Esophagus (tissue), 2 donors: ENCODE results near the gene NDUFC1. TPM values are rescaled to one million over a fixed set of nuclear protein-coding genes. Genes with fewer than 3 reads are reported as not detected.

ENCODE experiments used
- H3K27ac ChIP-seq, 2 donors: one replicate each; pipeline ENCODE4 v1.5.1; 2013; ENCODE audit warnings: low read depth in 2 of 2, mild to moderate bottlenecking in 2 of 2, inconsistent platforms in 1 of 2, low read length in 1 of 2, moderate library complexity in 1 of 2
- H3K27me3 ChIP-seq, 2 donors: one replicate each; pipeline ENCODE4 v1.6.1; 2013; ENCODE audit warnings: low read length in 2 of 2, control low read depth in 1 of 2, mild to moderate bottlenecking in 1 of 2; ENCODE audit not compliant: insufficient read depth in 2 of 2, control insufficient read depth in 1 of 2
- H3K36me3 ChIP-seq, 2 donors: one replicate each; pipeline ENCODE4 v1.6.1; 2013; ENCODE audit warnings: low read length in 1 of 2; ENCODE audit not compliant: control insufficient read depth in 2 of 2, insufficient read depth in 2 of 2
- H3K4me1 ChIP-seq, 2 donors: one replicate each; pipeline ENCODE4 v1.6.1; 2013; ENCODE audit warnings: low read length in 1 of 2; ENCODE audit not compliant: control insufficient read depth in 2 of 2, insufficient read depth in 2 of 2
- H3K4me3 ChIP-seq, 2 donors: one replicate each; pipeline ENCODE4 v1.5.1; 2013; ENCODE audit warnings: low read length in 2 of 2, mild to moderate bottlenecking in 2 of 2, low read depth in 1 of 2, moderate library complexity in 1 of 2
- H3K9me3 ChIP-seq, 2 donors: one replicate each; pipeline ENCODE4 v1.6.1; 2013; ENCODE audit warnings: mild to moderate bottlenecking in 2 of 2, low read depth in 1 of 2, low read length in 1 of 2, moderate library complexity in 1 of 2; ENCODE audit not compliant: control insufficient read depth in 2 of 2, insufficient read depth in 1 of 2
- WGBS, 2 donors: extraction: QIAGEN DNeasy Blood & Tissue Kit; methylation state at CpG; one replicate each; pipeline ENCODE4 v1.1.7; 2013; 5-methylcytosine and 5-hydroxymethylcytosine counted together
- polyA plus RNA-seq, 2 donors: library from polyadenylated mRNA; stranded (reverse); fragments of 200-250 nt; gene quantifications; one replicate each; pipeline ENCODE4 v1.2.3, GENCODE V29; 2013
- donor health status: healthy with polysubstance abuse.
- donor health status: Bipolar disorder and iron deficiency.

Gene NDUFC1
- polyA plus RNA-seq, 2 donors = 79.0 to 102 TPM

GRCh38 chr4:139300431-139301112 lies 1.7 kb downstream of the NDUFC1 start:
- H3K9me3 ChIP-seq = no peaks in the 10 kb centered on the region
- no peaks in the 10 kb centered on the region for H3K4me1 ChIP-seq
- H3K27me3 ChIP-seq = no peaks in the 10 kb centered on the region
- 5 to 6% methylated on average over 16 of the region's 16 CpGs for WGBS, 2 donors
- peak overlapping the region; percentile 87 to 97 for H3K27ac ChIP-seq
- H3K36me3 ChIP-seq = no peaks in the 10 kb centered on the region
- peak overlapping the region; percentile 91 for H3K4me3 ChIP-seq

GRCh38 chr4:139299536-139299935 lies 2.7 kb downstream of the NDUFC1 start:
- H3K27ac ChIP-seq = no peak overlapping the region
- H3K27me3 ChIP-seq = no peaks in the 10 kb centered on the region
- H3K4me3 ChIP-seq = peak overlapping the region in 1 of 2 donors; percentile 22
- H3K9me3 ChIP-seq = no peaks in the 10 kb centered on the region
- H3K4me1 ChIP-seq = no peaks in the 10 kb centered on the region
- WGBS, 2 donors = 30 to 45% methylated on average over 1 of the region's 1 CpG
- no peaks in the 10 kb centered on the region for H3K36me3 ChIP-seq

- Histone ChIP-seq H3K27ac (no peak overlapping the region), H3K36me3 (no peaks in the 10 kb centered on the region), H3K4me1 (no peaks in the 10 kb centered on the region), H3K9me3 (no peaks in the 10 kb centered on the region), H3K4me3 (no peak overlapping the region), H3K27me3 (no peaks in the 10 kb centered on the region)
- WGBS, 2 donors = 47 to 60% methylated on average over 2 of the region's 2 CpGs
Measured at GRCh38 chr4:139297001-139297410, 5.3 kb downstream of the NDUFC1 start.

GRCh38 chr4:139295942-139296299 lies 6.4 kb downstream of the NDUFC1 start:
- no peaks in the 10 kb centered on the region for H3K9me3 ChIP-seq
- peak overlapping the region in 1 of 2 donors; percentile 22 for H3K27ac ChIP-seq
- WGBS, 2 donors = 6 to 9% methylated on average over 6 of the region's 6 CpGs
- peak overlapping the region in 1 of 2 donors; percentile 81 for H3K4me3 ChIP-seq
- H3K27me3 ChIP-seq = no peaks in the 10 kb centered on the region
- no peaks in the 10 kb centered on the region for H3K36me3 ChIP-seq
- H3K4me1 ChIP-seq = no peaks in the 10 kb centered on the region

- peak overlapping the region; percentile 81 to 82 for H3K4me3 ChIP-seq
- H3K27me3 ChIP-seq = no peaks in the 10 kb centered on the region
- peak overlapping the region; percentile 76 to 84 for H3K27ac ChIP-seq
- 1% methylated on average over 51 of the region's 51 CpGs for WGBS, 2 donors
- no peaks in the 10 kb centered on the region for H3K9me3 ChIP-seq
- peaks cover 0 to 2% of the 10 kb centered on the region in 2 donors for H3K36me3 ChIP-seq
- H3K4me1 ChIP-seq = no peaks in the 10 kb centered on the region
Measured at GRCh38 chr4:139295206-139295941, 6.9 kb downstream of the NDUFC1 start.

GRCh38 chr4:139286186-139286698 lies 16.0 kb downstream of the NDUFC1 start:
- H3K27ac ChIP-seq = no peak overlapping the region
- peaks cover 0 to 2% of the 10 kb centered on the region in 2 donors for H3K36me3 ChIP-seq
- no peaks in the 10 kb centered on the region for H3K9me3 ChIP-seq
- WGBS, 2 donors = 98% methylated on average over 7 of the region's 7 CpGs
- H3K27me3 ChIP-seq = no peaks in the 10 kb centered on the region
- H3K4me1 ChIP-seq = no peaks in the 10 kb centered on the region
- no peak overlapping the region for H3K4me3 ChIP-seq

- Histone ChIP-seq H3K9me3 (no peaks in the 10 kb centered on the region), H3K27ac (no peak overlapping the region), H3K4me1 (peaks cover 4 to 5% of the 10 kb centered on the region in 2 donors), H3K27me3 (no peaks in the 10 kb centered on the region), H3K4me3 (no peak overlapping the region), H3K36me3 (no peaks in the 10 kb centered on the region)
Measured at GRCh38 chr4:139282721-139283075, 19.6 kb downstream of the NDUFC1 start.

GRCh38 chr4:139282065-139282720 lies 20.1 kb downstream of the NDUFC1 start:
- H3K4me1 ChIP-seq = peaks cover 4 to 5% of the 10 kb centered on the region in 2 donors
- H3K27me3 ChIP-seq = no peaks in the 10 kb centered on the region
- H3K9me3 ChIP-seq = no peaks in the 10 kb centered on the region
- H3K36me3 ChIP-seq = no peaks in the 10 kb centered on the region
- WGBS, 2 donors = 74 to 76% methylated on average over 7 of the region's 7 CpGs
- H3K27ac ChIP-seq = no peak overlapping the region
- no peak overlapping the region for H3K4me3 ChIP-seq

- Histone ChIP-seq H3K27ac (no peak within 1 kb of the TSS), H3K27me3 (no peaks in the 10 kb centered on the region), H3K9me3 (no peaks in the 10 kb centered on the region), H3K4me1 (peaks cover 4 to 5% of the 10 kb centered on the region in 2 donors), H3K4me3 (peak within 1 kb of the TSS; percentile 46 to 55), H3K36me3 (no peaks in the 10 kb centered on the region)
- WGBS, 2 donors = 7% methylated on average over 51 of the region's 51 CpGs
Measured at GRCh38 chr4:139279760-139280620, 22.3 kb downstream of the NDUFC1 start, which contains the start of gene MGARP. TSS of gene MGARP (minus strand) at chr4:139280225. CDS start at chr4:139280158, 67 bp downstream.
